Natural killer cell (primary cell): ENCODE data around the gene CHMP1B. TPM values are rescaled to one million over a fixed set of nuclear protein-coding genes. Genes with fewer than 3 reads are reported as not detected.

ENCODE experiments used
- ATAC-seq, 3 donors: fragments of 150-1000 bp in 2 of 3; fragments of 200-7000 bp in 1 of 3; cut with Tn5 transposase; 1 replicate in 1 of 3; 2 replicates in 2 of 3; pipeline ENCODE4 v1.10.0; 2021; ENCODE audit warnings: mild to moderate bottlenecking in 2 of 3, moderate library complexity in 2 of 3
- DNase-seq, 2 donors: peaks; one replicate each; pipeline versions ENCODE4 v3.0.0 to v3.0.0-alpha.2; 2013 to 2021; ENCODE audit warnings: mixed read lengths in 1 of 2
- H3K27ac ChIP-seq: one replicate; pipeline ENCODE4 v1.5.1; 2013; ENCODE audit warnings: mild to moderate bottlenecking, low read length
- H3K27me3 ChIP-seq: one replicate; pipeline ENCODE4 v1.6.1; 2013; ENCODE audit warnings: low read length; ENCODE audit not compliant: control insufficient read depth, insufficient read depth
- H3K36me3 ChIP-seq: one replicate; pipeline ENCODE4 v1.6.1; 2013; ENCODE audit warnings: low read length; ENCODE audit not compliant: control insufficient read depth, insufficient read depth
- H3K4me1 ChIP-seq: one replicate; pipeline ENCODE4 v1.6.1; 2013; ENCODE audit warnings: low read length; ENCODE audit not compliant: control insufficient read depth, insufficient read depth
- H3K4me3 ChIP-seq: one replicate; pipeline ENCODE4 v1.5.1; 2013; ENCODE audit warnings: low read length
- H3K9me3 ChIP-seq: one replicate; pipeline ENCODE4 v1.6.1; 2013; ENCODE audit warnings: low read length; ENCODE audit not compliant: control insufficient read depth, insufficient read depth
- H3K27ac Mint-ChIP-seq, 2 donors: one replicate each; pipeline ENCODE4 v1.8.0; 2022; ENCODE audit warnings: mild to moderate bottlenecking in 2 of 2, mixed read lengths in 2 of 2, moderate library complexity in 1 of 2
- H3K27me3 Mint-ChIP-seq, 2 donors: one replicate each; pipeline ENCODE4 v1.8.0; 2022; ENCODE audit warnings: low read depth in 2 of 2, mixed read lengths in 2 of 2
- H3K36me3 Mint-ChIP-seq: one replicate; pipeline ENCODE4 v1.8.0; 2022; ENCODE audit warnings: mixed read lengths
- H3K4me1 Mint-ChIP-seq, 2 donors: one replicate each; pipeline ENCODE4 v1.8.0; 2022; ENCODE audit warnings: mixed read lengths in 2 of 2
- H3K4me3 Mint-ChIP-seq: one replicate; pipeline ENCODE4 v1.8.0; 2022; ENCODE audit warnings: mild to moderate bottlenecking, moderate library complexity, mixed read lengths
- H3K9me3 Mint-ChIP-seq, 2 donors: one replicate each; pipeline ENCODE4 v1.8.0; 2022; ENCODE audit warnings: mixed read lengths in 2 of 2
- WGBS: methylation state at CpG from one replicate; pipeline ENCODE4 v1.1.7; 2013; ENCODE audit warnings: missing lambda C conversion rate; ENCODE audit not compliant: insufficient coverage; 5-methylcytosine and 5-hydroxymethylcytosine counted together
- intact Hi-C: fragments of 100-400 bp; cut with micrococcal nuclease; formaldehyde crosslinking; loops from one replicate; pipeline ENCODE4 v1.14.2; 2022
- total RNA-seq, 4 donors: library from RNA; stranded (reverse); fragments of 120-200 nt in 1 of 4; gene quantifications; one replicate each; pipeline versions ENCODE4 v1.2.3 to v1.2.4, GENCODE V29; 2013 to 2022
- TF ChIP-seq, protein P1 (sequence below): fragments of 200-600 bp; IDR thresholded peaks from one replicate; pipeline ENCODE4 v1.8.0; 2022; ENCODE audit warnings: antibody characterized with exemption

CHMP1B gene
- total RNA-seq, 3 donors from 2014 or later (not counting 1 experiment from before 2014, with no cell fraction given): 99.4 to 132 (median 110) TPM

DNA sequence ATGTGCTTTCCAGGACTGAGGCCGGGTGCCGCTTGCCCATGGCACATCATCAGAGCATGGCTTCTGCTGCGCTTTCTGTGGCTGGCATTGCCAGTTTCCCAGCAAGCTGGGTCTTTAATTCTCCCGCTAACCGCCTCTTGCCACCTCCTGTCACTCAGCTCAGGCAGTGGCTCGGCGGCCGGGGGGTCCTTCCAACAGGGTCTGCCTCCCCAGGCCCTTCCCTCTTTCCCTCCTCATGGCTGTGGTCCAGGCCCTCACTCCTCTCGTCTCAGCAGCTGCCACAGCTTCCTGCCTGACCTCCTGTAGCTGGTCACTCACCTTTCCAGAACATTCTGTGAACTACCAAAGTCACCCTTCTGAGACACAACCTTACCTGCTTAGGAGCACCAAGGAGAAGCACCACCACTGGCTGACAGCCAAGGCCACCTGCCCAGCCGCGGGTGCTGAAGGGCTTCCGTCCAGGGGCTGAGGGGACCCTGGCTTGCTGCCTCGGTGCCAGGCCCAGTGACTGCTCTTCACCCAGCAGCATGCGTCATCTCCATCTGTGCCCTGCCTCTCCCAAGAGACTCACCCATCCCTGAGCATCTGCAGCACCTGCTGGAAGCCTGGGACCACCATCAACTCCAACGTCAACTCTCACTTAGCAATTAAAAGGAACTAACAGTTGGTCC, 22.6 kb downstream of the CHMP1B start:
- no peaks in the 10 kb centered on the region for H3K27me3 ChIP-seq
- no peaks in the 10 kb centered on the region for H3K9me3 ChIP-seq
- no peaks in the 10 kb centered on the region for H3K36me3 ChIP-seq
- Mint-ChIP-seq H3K4me3 (no peak overlapping the region), H3K9me3 (peaks cover 0 to 2% of the 10 kb centered on the region in 2 donors), H3K36me3 (no peaks in the 10 kb centered on the region), H3K27me3 (peaks cover 0 to 2% of the 10 kb centered on the region in 2 donors), H3K27ac (no peak overlapping the region), H3K4me1 (no peaks in the 10 kb centered on the region)
- no peak for ATAC-seq
- intact Hi-C loops: no loop called here
- no peak for DNase-seq
- no peaks in the 10 kb centered on the region for H3K4me1 ChIP-seq
- H3K4me3 ChIP-seq: no peak overlapping the region
- H3K27ac ChIP-seq: no peak overlapping the region
- WGBS: 87% methylated on average over 15 of the region's 15 CpGs
- TF ChIP-seq, protein P1, sequence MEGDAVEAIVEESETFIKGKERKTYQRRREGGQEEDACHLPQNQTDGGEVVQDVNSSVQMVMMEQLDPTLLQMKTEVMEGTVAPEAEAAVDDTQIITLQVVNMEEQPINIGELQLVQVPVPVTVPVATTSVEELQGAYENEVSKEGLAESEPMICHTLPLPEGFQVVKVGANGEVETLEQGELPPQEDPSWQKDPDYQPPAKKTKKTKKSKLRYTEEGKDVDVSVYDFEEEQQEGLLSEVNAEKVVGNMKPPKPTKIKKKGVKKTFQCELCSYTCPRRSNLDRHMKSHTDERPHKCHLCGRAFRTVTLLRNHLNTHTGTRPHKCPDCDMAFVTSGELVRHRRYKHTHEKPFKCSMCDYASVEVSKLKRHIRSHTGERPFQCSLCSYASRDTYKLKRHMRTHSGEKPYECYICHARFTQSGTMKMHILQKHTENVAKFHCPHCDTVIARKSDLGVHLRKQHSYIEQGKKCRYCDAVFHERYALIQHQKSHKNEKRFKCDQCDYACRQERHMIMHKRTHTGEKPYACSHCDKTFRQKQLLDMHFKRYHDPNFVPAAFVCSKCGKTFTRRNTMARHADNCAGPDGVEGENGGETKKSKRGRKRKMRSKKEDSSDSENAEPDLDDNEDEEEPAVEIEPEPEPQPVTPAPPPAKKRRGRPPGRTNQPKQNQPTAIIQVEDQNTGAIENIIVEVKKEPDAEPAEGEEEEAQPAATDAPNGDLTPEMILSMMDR: no peak

DNA sequence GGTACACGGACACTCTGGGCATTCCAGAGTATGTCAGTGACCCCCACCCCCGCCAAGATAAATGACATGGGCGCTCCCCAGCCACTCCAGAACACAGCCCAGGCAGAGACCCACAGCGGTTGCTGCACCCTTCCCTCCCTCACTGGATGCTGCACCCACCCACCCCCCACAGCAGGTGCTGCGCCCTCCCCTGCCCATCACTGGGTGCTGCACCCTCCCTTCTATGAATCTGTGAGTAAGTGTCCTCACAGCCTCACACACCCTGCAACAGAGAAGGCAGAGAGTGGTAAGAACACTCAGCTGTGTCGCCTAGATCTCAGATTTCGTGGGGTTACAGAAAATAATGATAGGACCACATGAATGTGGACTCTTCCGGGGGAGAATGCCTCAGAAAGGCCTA, 23.5 kb downstream of the CHMP1B start:
- no peaks in the 10 kb centered on the region for H3K36me3 Mint-ChIP-seq
- no peak overlapping the region for H3K27ac Mint-ChIP-seq
- no peak for DNase-seq
- no peaks in the 10 kb centered on the region for H3K4me1 Mint-ChIP-seq
- peaks cover 0 to 2% of the 10 kb centered on the region in 2 donors for H3K27me3 Mint-ChIP-seq
- ATAC-seq: no peak
- H3K27ac ChIP-seq: no peak overlapping the region
- no peak overlapping the region for H3K4me3 ChIP-seq
- no peaks in the 10 kb centered on the region for H3K9me3 ChIP-seq
- no peak overlapping the region for H3K4me3 Mint-ChIP-seq
- H3K4me1 ChIP-seq: no peaks in the 10 kb centered on the region
- TF ChIP-seq, protein P1: no peak
- H3K9me3 Mint-ChIP-seq: peaks cover 0 to 2% of the 10 kb centered on the region in 2 donors
- intact Hi-C loops: no loop called here
- H3K27me3 ChIP-seq: no peaks in the 10 kb centered on the region
- H3K36me3 ChIP-seq: no peaks in the 10 kb centered on the region
- WGBS: 96% methylated on average over 8 of the region's 8 CpGs

DNA sequence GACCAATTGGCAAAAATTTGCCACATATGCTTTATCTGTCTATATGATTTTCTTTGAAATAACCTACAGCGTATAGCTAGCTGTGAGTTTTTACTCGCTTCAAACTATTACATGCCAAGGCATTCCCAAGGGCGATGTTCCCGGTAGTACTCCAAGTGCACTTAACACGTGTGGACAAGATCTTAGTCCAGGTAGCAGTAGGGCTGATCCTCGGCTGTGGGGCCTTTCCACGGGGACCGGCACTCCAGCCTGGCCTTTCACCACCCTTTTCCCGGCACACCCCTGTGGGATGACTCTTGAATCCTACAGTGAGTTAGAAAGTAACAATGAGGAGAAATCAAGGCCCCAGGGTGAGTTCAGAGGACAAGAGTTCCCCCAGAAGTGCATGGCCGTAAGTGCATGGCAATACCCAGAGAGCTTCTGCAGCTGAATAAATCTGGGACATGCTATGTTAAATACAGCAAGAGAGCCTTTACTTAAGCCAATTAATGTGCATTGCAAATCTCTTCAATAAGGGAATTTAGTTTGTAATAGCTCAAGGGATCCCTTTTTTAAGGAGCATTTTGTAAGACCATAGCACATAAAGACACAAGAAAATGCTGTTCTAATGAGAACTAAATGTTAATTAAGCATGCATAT, 26.4 kb downstream of the CHMP1B start:
- TF ChIP-seq, protein P1: no peak
- Mint-ChIP-seq H3K4me3 (no peak overlapping the region), H3K27ac (no peak overlapping the region), H3K27me3 (no peaks in the 10 kb centered on the region), H3K36me3 (no peaks in the 10 kb centered on the region), H3K9me3 (peaks cover 0 to 2% of the 10 kb centered on the region in 2 donors), H3K4me1 (no peaks in the 10 kb centered on the region)
- ATAC-seq: no peak
- 97% methylated on average over 10 of the region's 10 CpGs for WGBS
- Histone ChIP-seq H3K27ac (no peak overlapping the region), H3K9me3 (no peaks in the 10 kb centered on the region), H3K4me1 (peaks cover 2% of the 10 kb centered on the region), H3K4me3 (no peak overlapping the region), H3K27me3 (no peaks in the 10 kb centered on the region), H3K36me3 (peaks cover 6% of the 10 kb centered on the region)
- DNase-seq: no peak
- intact Hi-C loops: no loop called here
